Activated effector memory CD4-positive, alpha-beta T cell treated with anti-CD3 and anti-CD28 coated beads, Interleukin-2, amount 50 U/mL, for 16 hours (primary cell): ENCODE measurements around the gene DNMT3A.

Experiments
- DNase-seq: peaks from one replicate; pipeline ENCODE4 v3.0.0-alpha.2; 2020

DNMT3A gene

GRCh38 chr2:25372405-25373268, 30.9 kb upstream of the DNMT3A start:
- DNase-seq: peak; percentile 52

GRCh38 chr2:25371253-25372241, 29.8 kb upstream of the DNMT3A start:
- peak; percentile 53 for DNase-seq

- peak; percentile 51 for DNase-seq
Measured at GRCh38 chr2:25369876-25370275, 28.2 kb upstream of the DNMT3A start.

GRCh38 chr2:25369439-25369838, 27.7 kb upstream of the DNMT3A start:
- DNase-seq: peak; percentile 36

GRCh38 chr2:25368660-25369059, 26.9 kb upstream of the DNMT3A start:
- peak; percentile 16 for DNase-seq

GRCh38 chr2:25367296-25367695, 25.6 kb upstream of the DNMT3A start:
- no peak for DNase-seq

- no peak for DNase-seq
Measured at GRCh38 chr2:25366629-25367028, 24.9 kb upstream of the DNMT3A start.

- no peak for DNase-seq
Measured at GRCh38 chr2:25365241-25365640, 23.5 kb upstream of the DNMT3A start.

- no peak for DNase-seq
Measured at GRCh38 chr2:25363733-25364132, 22.0 kb upstream of the DNMT3A start.

- DNase-seq: peak; percentile 85
Measured at GRCh38 chr2:25362434-25363145, 20.9 kb upstream of the DNMT3A start.

- DNase-seq: peak; percentile 98
Measured at GRCh38 chr2:25362049-25362433, 20.3 kb upstream of the DNMT3A start.

- no peak for DNase-seq
Measured at GRCh38 chr2:25361261-25362048, 19.7 kb upstream of the DNMT3A start.

- DNase-seq: no peak
Measured at GRCh38 chr2:25358836-25359235, 17.1 kb upstream of the DNMT3A start.

GRCh38 chr2:25358249-25358815, 16.6 kb upstream of the DNMT3A start:
- no peak for DNase-seq

- DNase-seq: no peak
Measured at GRCh38 chr2:25356088-25356487, 14.4 kb upstream of the DNMT3A start.

GRCh38 chr2:25355270-25355669, 13.5 kb upstream of the DNMT3A start:
- DNase-seq: no peak

GRCh38 chr2:25354116-25354515, 12.4 kb upstream of the DNMT3A start:
- no peak for DNase-seq

- no peak for DNase-seq
Measured at GRCh38 chr2:25349397-25349796, 7.7 kb upstream of the DNMT3A start.

GRCh38 chr2:25347846-25348245, 6.1 kb upstream of the DNMT3A start:
- DNase-seq: no peak

GRCh38 chr2:25347205-25347815, 5.6 kb upstream of the DNMT3A start:
- peak; percentile 75 for DNase-seq

GRCh38 chr2:25343187-25343825, 1.6 kb upstream of the DNMT3A start:
- DNase-seq: no peak
